Liver (tissue), 9 donors: ENCODE data around the gene MEP1B. TPM values are rescaled to one million over a fixed set of nuclear protein-coding genes. Genes with fewer than 3 reads are reported as not detected.

Experiments
- DNase-seq: peaks from one replicate; pipeline ENCODE4 v3.0.0-alpha.2; 2017; ENCODE audit warnings: low spot score
- H3K27ac ChIP-seq, 2 donors: one replicate each; pipeline ENCODE4 v1.7.0; 2013; ENCODE audit warnings: inconsistent platforms in 2 of 2, low read length in 2 of 2, control low read depth in 1 of 2, low read depth in 1 of 2, mild to moderate bottlenecking in 1 of 2
- H3K27me3 ChIP-seq, 4 donors: one replicate each; pipeline versions ENCODE4 v1.6.1 to v1.7.0; 2013; ENCODE audit warnings: low read length in 3 of 4, inconsistent platforms in 1 of 4, mild to moderate bottlenecking in 1 of 4, moderate library complexity in 1 of 4; ENCODE audit not compliant: control insufficient read depth in 4 of 4, insufficient read depth in 4 of 4
- H3K36me3 ChIP-seq, 4 donors: one replicate each; pipeline versions ENCODE4 v1.6.1 to v1.7.0; 2013; ENCODE audit warnings: low read length in 3 of 4, mild to moderate bottlenecking in 3 of 4, low read depth in 1 of 4, moderate library complexity in 1 of 4; ENCODE audit not compliant: control insufficient read depth in 4 of 4, insufficient read depth in 3 of 4
- H3K4me1 ChIP-seq, 4 donors: one replicate each; pipeline versions ENCODE4 v1.6.1 to v1.7.0; 2013; ENCODE audit warnings: low read length in 3 of 4, mild to moderate bottlenecking in 3 of 4, moderate library complexity in 1 of 4; ENCODE audit not compliant: control insufficient read depth in 4 of 4, insufficient read depth in 4 of 4
- H3K4me3 ChIP-seq, 3 donors: one replicate each; pipeline versions ENCODE4 v1.6.1 to v1.7.0; 2013; ENCODE audit warnings: low read length in 3 of 3, control low read depth in 1 of 3, low read depth in 1 of 3, mild to moderate bottlenecking in 1 of 3
- H3K9ac ChIP-seq, 2 donors: one replicate each; pipeline ENCODE4 v1.7.0; 2013; ENCODE audit warnings: low read length in 2 of 2, mild to moderate bottlenecking in 2 of 2, moderate library complexity in 2 of 2, control low read depth in 1 of 2, low read depth in 1 of 2
- H3K9me3 ChIP-seq, 4 donors: one replicate each; pipeline versions ENCODE4 v1.6.1 to v1.7.0; 2013; ENCODE audit warnings: low read length in 3 of 4; ENCODE audit not compliant: control insufficient read depth in 4 of 4
- ATF3 ChIP-seq: IDR thresholded peaks from 2 replicates; pipeline ENCODE4 v1.6.1; 2016; ENCODE audit warnings: antibody characterized with exemption
- CTCF ChIP-seq: fragments of 150-350 bp; IDR thresholded peaks from 2 replicates; pipeline ENCODE4 v1.5.1; 2017; ENCODE audit warnings: improper control_type of control experiment, low read depth, low read length; ENCODE audit not compliant: missing input control
- EGR1 ChIP-seq, 2 donors: IDR thresholded peaks; 2 replicates each; pipeline ENCODE4 v1.6.1; 2016 to 2018; ENCODE audit warnings: antibody characterized with exemption in 2 of 2, low read depth in 2 of 2
- FOXA1 ChIP-seq: IDR thresholded peaks from 2 replicates; pipeline ENCODE4 v1.6.1; 2016; ENCODE audit warnings: antibody characterized with exemption
- FOXA2 ChIP-seq: IDR thresholded peaks from 2 replicates; pipeline ENCODE4 v1.6.1; 2016; ENCODE audit warnings: antibody characterized with exemption
- HNF4A ChIP-seq, 2 donors: conservative IDR thresholded peaks; 2 replicates each; pipeline ENCODE4 v1.6.1; 2016; ENCODE audit warnings: antibody characterized with exemption in 2 of 2, mild to moderate bottlenecking in 2 of 2
- HNF4G ChIP-seq: IDR thresholded peaks from 2 replicates; pipeline ENCODE4 v1.6.1; 2016; ENCODE audit warnings: antibody characterized with exemption
- JUND ChIP-seq, 2 donors: IDR thresholded peaks; 2 replicates each; pipeline ENCODE4 v1.6.1; 2016; ENCODE audit warnings: antibody characterized with exemption in 2 of 2
- NR2F2 ChIP-seq: IDR thresholded peaks from 2 replicates; pipeline ENCODE4 v1.6.1; 2016; ENCODE audit warnings: antibody characterized with exemption
- RAD21 ChIP-seq, 2 donors: IDR thresholded peaks; 2 replicates each; pipeline ENCODE4 v1.6.1; 2016; ENCODE audit warnings: antibody characterized with exemption in 2 of 2, mild to moderate bottlenecking in 2 of 2
- SP1 ChIP-seq: IDR thresholded peaks from 2 replicates; pipeline ENCODE4 v1.6.1; 2018; ENCODE audit warnings: antibody characterized with exemption, mild to moderate bottlenecking
- TAF1 ChIP-seq: conservative IDR thresholded peaks from 2 replicates; pipeline ENCODE4 v1.6.1; 2016; ENCODE audit warnings: antibody characterized with exemption, mild to moderate bottlenecking
- YY1 ChIP-seq: IDR thresholded peaks from 2 replicates; pipeline ENCODE4 v1.6.1; 2016; ENCODE audit warnings: antibody characterized with exemption, mild to moderate bottlenecking
- WGBS: extraction: QIAGEN DNeasy Blood & Tissue Kit; methylation state at CpG from one replicate; pipeline ENCODE4 v1.1.7; 2013; 5-methylcytosine and 5-hydroxymethylcytosine counted together
- polyA plus RNA-seq, 2 donors: library from polyadenylated mRNA; stranded (reverse) in 1 of 2; unstranded in 1 of 2; fragments of 200-250 nt in 1 of 2; fragments of >200 nt in 1 of 2; fragmentation: Nextera tagmentation in 1 of 2; extraction: Ambion mirVana in 1 of 2; gene quantifications; one replicate each; pipeline versions ENCODE4 v1.2.1 to v1.2.3, GENCODE V29; 2013 to 2015
- total RNA-seq, 2 donors: library from RNA; depleted of rRNA; stranded (reverse); fragments of >200 nt; gene quantifications; one replicate each; pipeline ENCODE4 v1.2.3, GENCODE V29; 2014
- TF ChIP-seq, protein P1 (sequence below): IDR thresholded peaks from 2 replicates; pipeline ENCODE4 v1.6.1; 2016; ENCODE audit warnings: antibody characterized with exemption
- TF ChIP-seq, protein P2 (sequence below): IDR thresholded peaks from 2 replicates; pipeline ENCODE4 v1.6.1; 2016; ENCODE audit warnings: antibody characterized with exemption
- donor health status: healthy.
- donor health status: healthy.
- donor health status: healthy.
- donor health status: healthy.
- donor health status: healthy.

MEP1B gene
- total and polyA plus RNA-seq, 4 donors: 0.08 to 0.11 (median 0.09) TPM; not detected in 1

DNA sequence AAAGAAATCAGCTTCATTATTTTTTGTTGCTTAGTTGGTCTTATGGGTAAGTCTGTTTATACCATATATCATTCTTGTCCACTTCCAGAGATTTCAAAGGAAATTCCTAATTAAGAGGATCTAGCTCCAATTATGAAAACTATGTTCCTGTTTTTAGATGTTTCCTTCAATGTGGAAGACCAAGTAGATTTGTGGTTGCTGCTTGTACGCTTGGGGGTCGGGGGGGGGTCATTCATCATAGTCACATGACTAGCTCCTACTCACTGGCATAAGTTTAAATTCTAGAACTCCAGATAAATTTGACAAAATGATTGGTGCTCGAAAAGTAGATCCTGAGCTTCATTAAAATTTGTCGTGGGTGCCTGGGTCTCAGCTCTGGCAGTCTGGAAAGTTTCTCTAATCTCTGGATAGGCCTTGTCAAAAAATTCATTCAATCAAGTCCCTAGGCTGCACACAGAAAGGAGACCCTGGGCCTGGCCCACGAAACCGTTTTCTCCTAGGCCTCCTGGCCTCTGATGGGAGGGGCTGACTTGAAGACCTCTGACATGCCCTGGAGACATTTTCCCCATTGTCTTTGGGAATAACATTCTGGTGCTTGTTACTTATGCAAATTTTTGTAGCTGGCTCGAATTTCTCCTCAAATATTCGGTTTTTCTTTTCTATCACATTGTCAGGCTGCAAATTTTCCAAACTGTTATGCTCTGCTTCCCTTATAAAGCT lies 62.5 kb downstream of the MEP1B start (continued):
- TF ChIP-seq YY1 (no peak), EGR1 (IDR thresholded peaks at IDR 0.05; ENCODE audit: low read depth in 2 of 2) (no peak), HNF4A (conservative IDR thresholded peaks at IDR 0.05) (no peak), TAF1 (no peak), FOXA2 (no peak), HNF4G (no peak), SP1 (no peak), JUND (IDR thresholded peaks at IDR 0.05) (no peak), ATF3 (no peak), FOXA1 (no peak)
- TF ChIP-seq, protein P1, sequence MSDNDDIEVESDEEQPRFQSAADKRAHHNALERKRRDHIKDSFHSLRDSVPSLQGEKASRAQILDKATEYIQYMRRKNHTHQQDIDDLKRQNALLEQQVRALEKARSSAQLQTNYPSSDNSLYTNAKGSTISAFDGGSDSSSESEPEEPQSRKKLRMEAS: no peak

DNA sequence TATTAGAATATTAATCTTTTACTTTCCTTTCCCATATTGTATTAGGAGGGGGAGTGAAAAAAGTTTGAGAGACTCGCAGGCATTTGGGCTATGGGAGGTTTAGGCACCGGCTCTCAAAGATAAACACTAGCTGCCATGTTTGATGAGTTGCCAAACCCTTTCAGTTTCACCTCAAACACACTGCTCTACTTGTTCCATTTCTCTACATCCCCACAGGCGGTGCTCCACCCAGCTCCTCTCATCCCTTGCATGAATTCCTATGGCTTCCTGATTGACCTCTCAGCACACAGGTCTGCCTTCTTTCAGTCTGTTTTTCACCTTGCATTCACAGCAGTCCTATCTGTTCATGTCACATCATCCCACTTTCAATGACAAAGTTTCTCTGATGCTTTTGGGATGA lies 65.7 kb downstream of the MEP1B start:
- no peaks in the 10 kb centered on the region for H3K9me3 ChIP-seq
- TF ChIP-seq JUND (IDR thresholded peaks at IDR 0.05): no peak
- no peak for TF ChIP-seq EGR1 (IDR thresholded peaks at IDR 0.05; ENCODE audit: low read depth in 2 of 2)
- TF ChIP-seq FOXA2: no peak
- TF ChIP-seq RAD21 (IDR thresholded peaks at IDR 0.05): no peak
- TF ChIP-seq, protein P2, sequence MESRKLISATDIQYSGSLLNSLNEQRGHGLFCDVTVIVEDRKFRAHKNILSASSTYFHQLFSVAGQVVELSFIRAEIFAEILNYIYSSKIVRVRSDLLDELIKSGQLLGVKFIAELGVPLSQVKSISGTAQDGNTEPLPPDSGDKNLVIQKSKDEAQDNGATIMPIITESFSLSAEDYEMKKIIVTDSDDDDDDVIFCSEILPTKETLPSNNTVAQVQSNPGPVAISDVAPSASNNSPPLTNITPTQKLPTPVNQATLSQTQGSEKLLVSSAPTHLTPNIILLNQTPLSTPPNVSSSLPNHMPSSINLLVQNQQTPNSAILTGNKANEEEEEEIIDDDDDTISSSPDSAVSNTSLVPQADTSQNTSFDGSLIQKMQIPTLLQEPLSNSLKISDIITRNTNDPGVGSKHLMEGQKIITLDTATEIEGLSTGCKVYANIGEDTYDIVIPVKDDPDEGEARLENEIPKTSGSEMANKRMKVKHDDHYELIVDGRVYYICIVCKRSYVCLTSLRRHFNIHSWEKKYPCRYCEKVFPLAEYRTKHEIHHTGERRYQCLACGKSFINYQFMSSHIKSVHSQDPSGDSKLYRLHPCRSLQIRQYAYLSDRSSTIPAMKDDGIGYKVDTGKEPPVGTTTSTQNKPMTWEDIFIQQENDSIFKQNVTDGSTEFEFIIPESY: no peak
- TF ChIP-seq NR2F2: no peak
- no peak for TF ChIP-seq CTCF
- no peak for TF ChIP-seq ATF3
- TF ChIP-seq, protein P1: no peak
- TF ChIP-seq YY1: no peak
- TF ChIP-seq HNF4A (conservative IDR thresholded peaks at IDR 0.05): no peak
- no peak overlapping the region for H3K9ac ChIP-seq
- H3K4me1 ChIP-seq: peaks cover 0 to 14% (median 9%) of the 10 kb centered on the region in 4 donors
- no peaks in the 10 kb centered on the region for H3K27me3 ChIP-seq
- WGBS: 72% methylated on average over 3 of the region's 3 CpGs
- no peak overlapping the region for H3K27ac ChIP-seq
- H3K36me3 ChIP-seq: no peaks in the 10 kb centered on the region
- DNase-seq: no peak
- no peak overlapping the region for H3K4me3 ChIP-seq
